Hepatocyte (in vitro differentiated cells): ENCODE measurements around the gene HOOK1.
"Not testable (repeated sequence)": the region's sequence is repeated elsewhere in the genome, so short reads cannot be mapped to it uniquely, and the experiment has no call there.

Source experiments
- CTCF ChIP-seq: fragments of 200-600 bp; sonication (generic); IDR thresholded peaks from 2 replicates; pipeline ENCODE4 v1.5.1; 2016; ENCODE audit warnings: antibody characterized with exemption, mild to moderate bottlenecking; ENCODE audit not compliant: poor library complexity
- EZH2 ChIP-seq: fragments of 200-600 bp; sonication (generic); IDR thresholded peaks from 2 replicates; pipeline ENCODE4 v1.6.1; 2016; ENCODE audit warnings: antibody characterized with exemption, mild to moderate bottlenecking, borderline replicate concordance
- EZH2phosphoT487 ChIP-seq: fragments of 200-600 bp; sonication (generic); IDR thresholded peaks from one replicate; pipeline ENCODE4 v1.6.1; 2018; ENCODE audit warnings: antibody characterized with exemption, mild to moderate bottlenecking, low read depth, moderate library complexity; ENCODE audit not compliant: unreplicated experiment, severe bottlenecking

- not testable (repeated sequence) for TF ChIP-seq CTCF, EZH2, EZH2phosphoT487
Measured at GRCh38 chr1:59855297-59855696, 40.5 kb downstream of the HOOK1 start.
